Trophoblast cell (in vitro differentiated cells and primary cell): ENCODE data around the gene ATP8B3.

Experiments used
- DNase-seq, 2 donors: peaks; one replicate each; pipeline ENCODE4 v3.0.0-alpha.2; 2016
- H2AFZ ChIP-seq: 2 replicates; pipeline ENCODE4 v1.6.1; 2013; ENCODE audit warnings: low read length, moderate library complexity, mild to moderate bottlenecking; ENCODE audit not compliant: insufficient read depth, poor library complexity
- H2AK5ac ChIP-seq: 2 replicates; pipeline ENCODE4 v1.6.1; 2013; ENCODE audit warnings: mild to moderate bottlenecking, low read length
- H2BK120ac ChIP-seq: 2 replicates; pipeline ENCODE4 v1.6.1; 2013; ENCODE audit warnings: low read length, mild to moderate bottlenecking, moderate library complexity; ENCODE audit not compliant: insufficient read depth, poor library complexity
- H2BK12ac ChIP-seq: 2 replicates; pipeline ENCODE4 v1.6.1; 2013; ENCODE audit warnings: mild to moderate bottlenecking, low read length, moderate library complexity
- H2BK5ac ChIP-seq: 2 replicates; pipeline ENCODE4 v1.6.1; 2013; ENCODE audit warnings: low read length, low read depth, moderate library complexity, mild to moderate bottlenecking; ENCODE audit not compliant: poor library complexity
- H3K14ac ChIP-seq: 2 replicates; pipeline ENCODE4 v1.6.1; 2013; ENCODE audit warnings: mild to moderate bottlenecking, low read length
- H3K18ac ChIP-seq: 2 replicates; pipeline ENCODE4 v1.6.1; 2013; ENCODE audit warnings: mild to moderate bottlenecking, low read length
- H3K23ac ChIP-seq: 2 replicates; pipeline ENCODE4 v1.6.1; 2013; ENCODE audit warnings: low read length
- H3K27ac ChIP-seq: 2 replicates; pipeline ENCODE4 v1.5.1; 2013; ENCODE audit warnings: low read depth, mild to moderate bottlenecking, inconsistent platforms, low read length, moderate library complexity
- H3K27me3 ChIP-seq: 2 replicates; pipeline ENCODE4 v1.6.1; 2013; ENCODE audit warnings: inconsistent platforms, mild to moderate bottlenecking, low read length, moderate library complexity; ENCODE audit not compliant: insufficient read depth
- H3K36me3 ChIP-seq, 2 experiments: 1 replicate in 1 of 2; 2 replicates in 1 of 2; pipeline ENCODE4 v1.6.1; 2013; ENCODE audit warnings: low read length in 2 of 2, mild to moderate bottlenecking in 2 of 2, moderate library complexity in 1 of 2; ENCODE audit not compliant: insufficient read depth in 2 of 2, control insufficient read depth in 1 of 2
- H3K4ac ChIP-seq: 2 replicates; pipeline ENCODE4 v1.6.1; 2013; ENCODE audit warnings: low read depth, mild to moderate bottlenecking, low read length, moderate library complexity
- H3K4me1 ChIP-seq, 2 experiments: 1 replicate in 1 of 2; 2 replicates in 1 of 2; pipeline ENCODE4 v1.6.1; 2013; ENCODE audit warnings: low read length in 2 of 2, mild to moderate bottlenecking in 2 of 2, moderate library complexity in 1 of 2; ENCODE audit not compliant: insufficient read depth in 2 of 2, control insufficient read depth in 1 of 2
- H3K4me2 ChIP-seq: 2 replicates; pipeline ENCODE4 v1.6.1; 2013; ENCODE audit warnings: inconsistent platforms, mild to moderate bottlenecking, low read length, moderate library complexity
- H3K4me3 ChIP-seq: 2 replicates; pipeline ENCODE4 v1.5.1; 2013; ENCODE audit warnings: mild to moderate bottlenecking, low read depth, low read length, inconsistent platforms
- H3K79me1 ChIP-seq: one replicate; pipeline ENCODE4 v1.6.1; 2013; ENCODE audit warnings: low read length
- H3K79me2 ChIP-seq: 2 replicates; pipeline ENCODE4 v1.6.1; 2013; ENCODE audit warnings: low read length, mild to moderate bottlenecking; ENCODE audit not compliant: control insufficient read depth, insufficient read depth, poor library complexity
- H3K9ac ChIP-seq: 2 replicates; pipeline ENCODE4 v1.6.1; 2013; ENCODE audit warnings: mild to moderate bottlenecking, low read length
- H3K9me3 ChIP-seq: 2 replicates; pipeline ENCODE4 v1.6.1; 2013; ENCODE audit warnings: low read depth, mild to moderate bottlenecking, control low read depth, inconsistent platforms, low read length; ENCODE audit not compliant: insufficient read depth
- H4K12ac ChIP-seq: 2 replicates; pipeline ENCODE4 v1.6.1; 2013; ENCODE audit warnings: low read depth, mild to moderate bottlenecking, low read length, moderate library complexity
- H4K8ac ChIP-seq: 2 replicates; pipeline ENCODE4 v1.6.1; 2013; ENCODE audit warnings: low read depth, mild to moderate bottlenecking, low read length, moderate library complexity
- H4K91ac ChIP-seq: one replicate; pipeline ENCODE4 v1.6.1; 2013; ENCODE audit warnings: low read depth, mild to moderate bottlenecking, low read length, moderate library complexity
- WGBS: extraction: QIAGEN DNeasy Blood & Tissue Kit; methylation state at CpG from one replicate; pipeline ENCODE4 v1.1.7; 2013; ENCODE audit warnings: missing lambda C conversion rate; ENCODE audit not compliant: insufficient read length, insufficient coverage; ENCODE audit errors: extremely low coverage; 5-methylcytosine and 5-hydroxymethylcytosine counted together

ATP8B3 gene

DNA sequence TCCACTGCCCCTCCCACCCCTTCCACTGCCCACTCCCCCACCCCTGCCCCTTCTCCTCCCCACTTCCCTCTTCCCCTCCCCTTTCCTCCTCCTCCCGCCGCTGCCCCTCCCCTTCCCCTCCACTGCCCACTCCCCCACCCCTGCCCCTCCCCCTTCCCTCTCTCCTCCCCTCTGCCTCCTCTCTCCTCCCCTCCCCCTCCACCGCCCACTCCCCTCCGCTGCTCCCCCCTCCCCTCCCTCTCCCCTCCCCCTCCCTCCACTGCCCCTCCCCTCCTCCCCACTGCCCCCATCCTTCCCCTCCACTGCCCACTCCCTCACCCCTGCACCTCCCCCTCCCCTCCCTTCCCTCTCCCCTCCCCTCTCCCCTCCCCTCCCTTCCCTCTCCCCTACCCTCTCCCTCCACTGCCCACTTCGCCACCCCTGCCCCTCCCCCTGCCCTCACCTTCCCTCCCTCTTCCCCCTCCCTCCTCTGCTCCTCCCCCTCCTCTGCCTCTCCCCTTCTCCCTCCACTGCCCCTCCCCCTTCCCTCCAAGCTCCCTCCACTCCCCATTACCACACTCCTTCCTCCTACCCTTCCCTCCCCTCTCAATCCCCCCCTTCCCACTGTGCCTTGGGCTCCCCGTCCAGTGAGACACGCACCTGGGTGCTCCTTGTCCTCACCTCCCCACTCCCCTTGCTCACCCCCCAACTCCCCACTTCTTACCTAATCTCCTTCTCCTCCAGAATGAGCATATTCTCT, 21.9 kb downstream of the ATP8B3 start:
- H2AFZ ChIP-seq, result no peak overlapping the region
- WGBS, result no CpG with 5 or more reads among the region's 7 CpGs
- no peak overlapping the region for H3K4me2 ChIP-seq
- no peak overlapping the region for H3K4me3 ChIP-seq
- no peak overlapping the region for H3K9ac ChIP-seq
- peaks cover 0 to 3% of the 10 kb centered on the region in 2 experiments for H3K4me1 ChIP-seq
- H3K14ac ChIP-seq, result no peak overlapping the region
- no peaks in the 10 kb centered on the region for H3K27me3 ChIP-seq
- DNase-seq, result no peak
- H2BK5ac ChIP-seq, result no peak overlapping the region
- H3K4ac ChIP-seq, result no peak overlapping the region
- H3K18ac ChIP-seq, result no peak overlapping the region
- no peak overlapping the region for H2AK5ac ChIP-seq
- H4K91ac ChIP-seq, result no peak overlapping the region
- no peak overlapping the region for H4K12ac ChIP-seq
- H3K27ac ChIP-seq, result no peak overlapping the region
- no peaks in the 10 kb centered on the region for H3K36me3 ChIP-seq
- H4K8ac ChIP-seq, result no peak overlapping the region
- H3K79me1 ChIP-seq, result no peaks in the 10 kb centered on the region
- H2BK120ac ChIP-seq, result no peak overlapping the region
- H2BK12ac ChIP-seq, result no peak overlapping the region
- H3K79me2 ChIP-seq, result no peaks in the 10 kb centered on the region
- H3K9me3 ChIP-seq, result peaks cover 9% of the 10 kb centered on the region
- no peak overlapping the region for H3K23ac ChIP-seq

DNA sequence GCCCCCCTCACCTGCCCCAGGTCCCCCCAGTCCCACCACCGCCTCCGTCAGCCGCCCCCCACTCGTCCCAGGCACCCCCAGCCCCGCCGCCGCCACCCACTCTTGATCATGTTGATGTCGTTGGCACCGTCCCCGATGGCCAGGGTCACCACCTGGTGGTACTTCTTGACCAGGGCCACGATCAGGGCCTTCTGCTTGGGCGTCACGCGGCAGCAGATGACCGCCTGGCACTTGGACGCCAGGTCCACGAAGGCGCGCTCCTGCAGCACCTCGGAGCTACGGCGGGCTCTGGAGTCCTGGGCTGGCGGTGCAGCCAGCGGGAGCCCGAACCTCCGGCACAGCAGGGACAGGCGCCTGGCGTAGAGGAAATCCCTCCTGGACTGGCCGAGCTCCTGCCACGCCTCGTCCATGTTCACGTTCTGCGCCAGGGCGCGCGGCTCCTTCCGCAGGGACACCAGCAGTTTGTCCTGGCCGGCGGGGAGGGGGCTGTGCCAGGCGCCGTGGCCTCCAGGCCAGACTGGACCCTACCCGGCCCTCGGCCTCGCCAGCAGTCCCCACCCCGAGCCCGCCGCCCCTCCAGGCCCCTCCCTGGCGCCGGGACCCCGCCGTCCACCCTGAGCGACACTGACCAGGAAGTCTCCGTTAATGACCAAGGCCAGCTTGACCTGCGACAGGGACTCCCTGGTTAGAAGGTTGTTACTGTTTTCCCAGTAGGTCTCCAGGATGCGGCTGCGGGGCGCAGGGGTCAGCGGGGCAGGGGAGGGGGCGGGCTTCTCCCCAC, 22.6 kb downstream of the ATP8B3 start:
- WGBS, result no CpG with 5 or more reads among the region's 59 CpGs
- Histone ChIP-seq H3K9me3 (peaks cover 16% of the 10 kb centered on the region), H3K27me3 (no peaks in the 10 kb centered on the region), H3K36me3 (no peaks in the 10 kb centered on the region), H3K9ac (no peak overlapping the region), H3K18ac (no peak overlapping the region), H3K79me1 (no peaks in the 10 kb centered on the region), H2BK12ac (no peak overlapping the region), H3K14ac (no peak overlapping the region), H2BK5ac (no peak overlapping the region), H4K12ac (no peak overlapping the region), H2AK5ac (no peak overlapping the region), H2BK120ac (no peak overlapping the region), H3K27ac (no peak overlapping the region), H3K4me3 (no peak overlapping the region), H3K4me2 (peak overlapping the region; percentile 19), H3K4me1 (peaks cover 0 to 3% of the 10 kb centered on the region in 2 experiments), H4K8ac (no peak overlapping the region), H2AFZ (no peak overlapping the region), H3K79me2 (no peaks in the 10 kb centered on the region), H4K91ac (no peak overlapping the region), H3K4ac (no peak overlapping the region), H3K23ac (no peak overlapping the region)
- no peak for DNase-seq

DNA sequence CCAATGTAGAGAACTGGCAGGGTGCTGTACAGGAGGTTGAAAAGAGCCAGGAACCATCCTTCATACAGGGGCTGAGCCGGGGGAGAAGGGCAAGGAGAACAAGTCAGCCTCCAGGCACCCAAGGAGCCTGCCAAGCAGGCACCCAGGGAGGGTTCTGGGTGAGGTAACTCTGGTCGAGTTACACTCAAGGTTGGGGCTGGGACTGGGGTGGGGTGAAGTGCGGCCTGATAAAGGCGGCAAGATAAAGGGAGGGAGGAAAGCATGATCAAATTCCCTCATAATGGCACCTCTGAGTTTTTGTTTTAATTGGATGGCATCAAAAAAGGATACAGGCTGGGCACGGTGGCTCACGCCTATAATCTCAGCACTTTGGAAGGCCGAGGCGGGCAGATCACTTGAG, 25.0 kb downstream of the ATP8B3 start:
- Histone ChIP-seq H3K18ac (no peak overlapping the region), H3K79me1 (no peaks in the 10 kb centered on the region), H3K4ac (no peak overlapping the region), H2BK5ac (no peak overlapping the region), H2BK12ac (no peak overlapping the region), H3K36me3 (no peaks in the 10 kb centered on the region), H3K4me2 (no peak overlapping the region), H3K27ac (no peak overlapping the region), H3K4me3 (no peak overlapping the region), H3K9ac (no peak overlapping the region), H3K4me1 (peaks cover 0 to 3% of the 10 kb centered on the region in 2 experiments), H2AK5ac (no peak overlapping the region), H3K14ac (no peak overlapping the region), H2BK120ac (no peak overlapping the region), H3K79me2 (no peaks in the 10 kb centered on the region), H3K23ac (no peak overlapping the region), H4K12ac (no peak overlapping the region), H4K91ac (no peak overlapping the region), H3K9me3 (peaks cover 22% of the 10 kb centered on the region), H2AFZ (no peak overlapping the region), H3K27me3 (no peaks in the 10 kb centered on the region), H4K8ac (no peak overlapping the region)
- no CpG with 5 or more reads among the region's 8 CpGs for WGBS
- DNase-seq, result no peak

DNA sequence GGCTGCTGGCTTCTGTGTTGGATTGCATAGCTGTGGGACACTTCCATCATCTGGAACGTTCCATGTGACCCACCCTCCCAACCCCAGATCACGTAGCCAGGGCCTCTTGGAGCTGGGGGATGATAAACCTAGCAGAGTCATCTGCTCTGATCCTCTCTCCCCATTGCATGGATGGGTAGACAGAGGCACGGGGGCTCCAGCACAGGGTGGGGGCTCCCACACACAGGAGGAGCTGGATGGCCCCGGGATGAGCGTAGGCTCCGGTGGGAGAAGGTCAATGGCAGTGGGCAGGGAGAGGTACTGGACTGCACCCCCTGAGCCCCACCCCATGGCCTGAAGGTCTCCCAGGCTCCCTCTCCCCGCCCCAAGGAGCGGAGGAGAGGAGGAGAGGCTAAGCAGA, 25.4 kb downstream of the ATP8B3 start:
- Histone ChIP-seq H3K4ac (no peak overlapping the region), H3K4me1 (peaks cover 0 to 3% of the 10 kb centered on the region in 2 experiments), H3K79me2 (no peaks in the 10 kb centered on the region), H4K91ac (no peak overlapping the region), H3K4me2 (no peak overlapping the region), H3K79me1 (no peaks in the 10 kb centered on the region), H2AK5ac (no peak overlapping the region), H2AFZ (no peak overlapping the region), H3K27me3 (peaks cover under 1% of the 10 kb centered on the region), H3K36me3 (no peaks in the 10 kb centered on the region), H3K9me3 (peaks cover 24% of the 10 kb centered on the region), H3K27ac (no peak overlapping the region), H3K14ac (no peak overlapping the region), H4K12ac (no peak overlapping the region), H2BK12ac (no peak overlapping the region), H3K9ac (no peak overlapping the region), H3K18ac (no peak overlapping the region), H2BK5ac (no peak overlapping the region), H4K8ac (no peak overlapping the region), H3K23ac (no peak overlapping the region), H3K4me3 (no peak overlapping the region), H2BK120ac (no peak overlapping the region)
- no peak for DNase-seq
- no CpG with 5 or more reads among the region's 8 CpGs for WGBS
